H1 (cell line): ENCODE data around the gene KLK12. TPM values are rescaled to one million over a fixed set of nuclear protein-coding genes. Genes with fewer than 3 reads are reported as not detected.

Experiments
- FOSL1 ChIP-seq: IDR thresholded peaks from 2 replicates; pipeline ENCODE4 v1.6.1; 2011; ENCODE audit warnings: mild to moderate bottlenecking, low read depth, low read length, moderate library complexity; ENCODE audit not compliant: insufficient read depth
- POLR2AphosphoS5 ChIP-seq: IDR thresholded peaks from 2 replicates; pipeline ENCODE4 v1.6.1; 2011; ENCODE audit warnings: low read depth, low read length
- SP4 ChIP-seq: IDR thresholded peaks from 2 replicates; pipeline ENCODE4 v1.6.1; 2012; ENCODE audit warnings: low read length, inconsistent platforms
- TCF12 ChIP-seq: IDR thresholded peaks from 2 replicates; pipeline ENCODE4 v1.6.1; 2011; ENCODE audit warnings: low read depth, mild to moderate bottlenecking, low read length
- polyA plus RNA-seq, 7 experiments: library from polyadenylated mRNA; depleted of rRNA in 3 of 7; stranded (reverse) in 5 of 7; unstranded in 2 of 7; fragments of >200 nt in 5 of 7; fragments of 200-250 nt in 2 of 7; gene quantifications; 1 replicate in 5 of 7; 2 replicates in 1 of 7; 4 replicates in 1 of 7; pipeline versions ENCODE4 v1.2.1 to v1.2.3, GENCODE V29; 2011 to 2013; ENCODE audit warnings: missing spikeins in 2 of 7, mixed read lengths in 2 of 7
- total RNA-seq: library from RNA; stranded (reverse); fragmentation: NEBNext Ultra II Directional; extraction: Animal tissue kit (Norgen Biotek cat#: 25700); gene quantifications from 2 replicates; pipeline ENCODE4 v1.2.1, GENCODE V29; 2021

KLK12 gene
- total and polyA plus RNA-seq, 2 of the 8 experiments (the other 6 are each of a cell fraction or from before 2014, with no cell fraction given) = 0.24 TPM; not detected in 1

- TF ChIP-seq SP4 = no peak
- TF ChIP-seq FOSL1 = no peak
- TF ChIP-seq TCF12 = no peak
- TF ChIP-seq POLR2AphosphoS5 = no peak
- TF ChIP-seq, all 59 proteins: peak for 0
Observed at GRCh38 chr19:51024924-51025323, 9.9 kb downstream of the KLK12 start (continued).
